A204.1 (cell line): Measurements from ENCODE around the gene ZFAND3.

ENCODE experiments used
- FAIRE-seq: peaks from 2 replicates; lab custom pipeline; 2012; peaks lifted over from hg19 to GRCh38; lab: Jason Lieb, UNC

The ZFAND3 gene

DNA sequence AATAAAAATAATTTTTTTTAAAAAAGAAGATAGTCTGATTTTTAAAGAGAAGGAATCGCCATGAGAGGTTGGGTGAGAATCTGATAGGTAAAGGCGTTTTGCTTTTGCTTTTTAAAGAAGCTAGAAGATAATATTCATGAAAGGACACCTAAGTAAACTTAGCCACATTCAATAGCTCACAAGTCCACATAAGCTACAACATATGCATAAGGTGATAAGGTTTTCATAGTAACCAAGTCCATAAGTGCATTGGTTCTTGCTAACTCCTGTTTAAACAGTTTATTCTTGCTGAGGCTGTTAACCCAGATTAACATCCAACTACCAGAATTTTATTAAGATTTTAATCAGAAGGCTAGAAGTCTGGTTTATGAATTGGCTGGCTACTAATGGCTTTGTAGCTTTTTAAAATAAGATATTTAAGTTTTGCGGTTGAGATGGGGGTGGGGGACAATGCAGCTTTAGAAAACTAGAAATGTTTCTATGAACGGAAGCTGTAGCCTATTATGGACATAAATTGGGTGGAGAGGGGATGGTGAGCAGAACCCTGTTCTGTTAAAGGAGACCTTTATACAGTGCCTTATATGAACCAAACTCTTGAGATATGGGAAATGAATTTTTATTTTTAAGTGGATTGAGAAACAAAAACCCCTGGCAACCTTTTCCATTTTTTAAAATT is 235.1 kb downstream of the ZFAND3 start:
- FAIRE-seq, result no peak

DNA sequence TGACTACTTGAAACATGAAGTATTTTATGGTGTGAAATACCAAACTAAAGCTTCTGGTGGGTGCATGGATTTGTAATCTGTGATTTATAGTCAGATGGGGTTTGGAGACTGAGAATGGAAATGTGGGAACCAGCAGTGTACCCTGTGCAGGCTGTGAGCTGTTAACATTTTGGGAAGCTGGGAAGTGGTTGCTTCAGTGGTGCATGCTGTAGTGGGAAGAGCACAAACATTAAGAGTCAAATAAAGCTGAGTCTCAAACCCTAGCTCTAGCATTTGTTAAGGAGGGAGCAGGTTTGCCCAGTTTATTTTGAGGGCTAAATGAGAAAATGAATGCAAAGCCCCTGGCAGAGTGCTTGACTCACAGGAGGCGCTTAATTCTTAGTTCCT is 235.7 kb downstream of the ZFAND3 start:
- FAIRE-seq, result no peak

DNA sequence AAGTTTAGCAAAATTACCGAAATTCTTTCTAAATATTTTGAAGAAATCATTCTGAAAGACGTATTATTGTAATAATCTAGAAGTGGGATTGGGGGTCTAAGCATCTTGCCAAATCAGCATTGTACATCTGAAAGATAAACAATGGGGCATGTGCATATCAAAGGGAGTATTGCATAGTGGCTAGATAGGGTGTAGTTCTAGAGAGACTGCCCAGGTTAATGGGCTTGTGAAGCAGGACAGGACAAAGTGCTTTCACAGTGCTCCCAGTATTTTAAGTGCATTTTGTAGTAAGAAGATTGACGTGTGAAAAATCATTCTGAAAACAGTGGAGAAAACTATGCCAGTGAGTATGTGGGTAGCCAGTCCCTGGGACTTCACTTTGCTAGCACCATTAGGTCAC is 236.8 kb downstream of the ZFAND3 start:
- FAIRE-seq, result no peak

DNA sequence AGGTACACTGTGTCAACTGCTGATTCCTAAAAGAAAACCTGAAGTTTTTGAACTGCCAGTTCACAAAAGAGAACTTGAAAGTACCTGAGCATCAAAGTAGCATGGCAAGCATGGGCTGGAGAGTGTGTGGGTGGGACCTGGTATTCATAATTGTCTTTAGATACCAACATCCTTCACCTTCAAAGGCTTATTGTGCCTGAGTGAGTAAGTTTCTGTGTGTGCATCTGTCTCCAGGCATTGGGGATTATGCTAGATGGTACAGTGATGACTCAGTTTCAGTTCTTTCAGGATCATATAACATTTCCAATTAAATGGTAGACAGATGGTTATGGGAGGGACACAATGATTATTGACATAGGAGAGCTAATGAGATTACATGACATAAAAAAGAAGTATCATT is 238.5 kb downstream of the ZFAND3 start:
- FAIRE-seq, result no peak

DNA sequence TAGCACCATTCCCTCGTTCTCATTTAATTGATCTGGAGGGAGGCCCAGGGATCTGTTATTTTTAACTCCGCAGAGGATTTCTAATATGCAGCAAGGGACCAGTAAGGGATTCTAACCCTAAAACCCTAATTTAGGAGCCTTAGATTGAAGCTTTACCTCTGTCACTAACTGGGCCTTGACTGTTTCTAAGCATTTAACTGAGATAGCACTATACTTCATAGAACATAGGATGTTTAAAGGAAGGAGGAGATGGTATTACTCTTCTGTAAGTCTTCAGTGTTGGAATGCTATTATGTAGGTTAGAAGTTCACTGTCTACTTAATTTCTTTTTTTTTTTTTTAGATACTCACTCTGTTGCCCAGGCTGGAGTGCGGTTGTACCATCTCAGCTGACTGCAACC is 242.5 kb downstream of the ZFAND3 start:
- FAIRE-seq, result no peak

DNA sequence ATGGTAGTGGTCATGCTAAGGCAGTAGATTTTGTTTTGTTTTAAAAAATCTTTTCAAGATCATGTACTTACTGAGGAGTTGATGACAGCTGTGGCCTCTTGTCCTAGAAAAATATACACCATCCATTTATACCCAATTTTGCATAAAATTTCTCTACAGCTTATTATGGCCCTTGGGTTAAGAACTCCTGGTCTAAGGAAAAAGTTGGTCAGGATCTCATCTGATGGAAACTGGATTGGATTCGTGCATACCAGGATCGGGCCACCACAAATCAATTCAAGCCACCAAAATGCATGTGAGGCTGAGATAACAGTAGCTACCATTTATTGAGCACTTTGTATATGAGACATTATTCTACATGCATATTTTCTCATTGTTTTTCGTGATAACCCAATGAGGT is 244.4 kb downstream of the ZFAND3 start:
- FAIRE-seq, result no peak

DNA sequence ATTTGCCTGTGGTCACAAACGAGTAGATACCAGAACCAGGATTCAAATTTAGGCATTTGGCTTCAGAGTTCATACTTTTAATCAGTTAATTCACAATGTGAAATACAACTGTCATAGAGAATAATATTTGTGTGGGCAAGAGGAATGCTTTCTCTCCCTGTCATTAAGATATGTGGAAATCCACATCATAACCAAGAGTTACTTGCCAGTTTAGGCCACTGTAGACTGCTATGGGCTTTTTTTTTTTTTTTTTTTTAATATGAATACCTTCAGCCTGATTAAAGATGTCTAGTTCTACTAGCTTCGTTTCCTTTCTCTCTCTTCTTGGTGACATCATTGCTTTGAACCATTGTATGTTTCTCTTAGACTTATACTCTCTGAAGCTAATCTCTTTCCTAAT is 244.9 kb downstream of the ZFAND3 start:
- no peak for FAIRE-seq

DNA sequence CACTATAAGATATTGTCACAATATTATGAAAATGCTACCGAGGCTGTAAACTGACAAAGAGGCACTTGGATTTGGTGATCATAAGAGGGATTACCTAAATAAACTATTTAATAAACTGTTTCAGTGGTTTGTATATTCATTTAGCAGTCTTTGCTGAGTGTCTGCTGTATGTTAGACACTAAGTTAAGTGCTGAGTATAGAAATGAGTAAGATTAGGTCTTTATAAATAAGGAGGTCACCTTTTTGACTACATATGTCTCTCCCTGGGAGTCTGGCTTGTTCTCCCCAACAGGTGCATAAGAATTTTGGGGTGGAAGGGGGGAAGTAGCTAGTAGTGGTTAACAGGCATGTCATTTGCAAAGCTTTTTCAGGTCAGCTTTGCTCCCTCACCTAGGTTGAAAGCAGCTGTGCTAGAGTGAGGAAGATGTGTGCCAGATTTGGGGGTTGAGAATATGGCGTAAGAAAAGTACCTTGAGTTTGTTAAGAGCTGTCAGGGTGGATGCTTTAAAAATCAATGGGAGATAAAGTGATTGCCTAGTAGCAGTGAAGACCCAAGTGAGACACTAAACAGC is 246.3 kb downstream of the ZFAND3 start:
- no peak for FAIRE-seq

DNA sequence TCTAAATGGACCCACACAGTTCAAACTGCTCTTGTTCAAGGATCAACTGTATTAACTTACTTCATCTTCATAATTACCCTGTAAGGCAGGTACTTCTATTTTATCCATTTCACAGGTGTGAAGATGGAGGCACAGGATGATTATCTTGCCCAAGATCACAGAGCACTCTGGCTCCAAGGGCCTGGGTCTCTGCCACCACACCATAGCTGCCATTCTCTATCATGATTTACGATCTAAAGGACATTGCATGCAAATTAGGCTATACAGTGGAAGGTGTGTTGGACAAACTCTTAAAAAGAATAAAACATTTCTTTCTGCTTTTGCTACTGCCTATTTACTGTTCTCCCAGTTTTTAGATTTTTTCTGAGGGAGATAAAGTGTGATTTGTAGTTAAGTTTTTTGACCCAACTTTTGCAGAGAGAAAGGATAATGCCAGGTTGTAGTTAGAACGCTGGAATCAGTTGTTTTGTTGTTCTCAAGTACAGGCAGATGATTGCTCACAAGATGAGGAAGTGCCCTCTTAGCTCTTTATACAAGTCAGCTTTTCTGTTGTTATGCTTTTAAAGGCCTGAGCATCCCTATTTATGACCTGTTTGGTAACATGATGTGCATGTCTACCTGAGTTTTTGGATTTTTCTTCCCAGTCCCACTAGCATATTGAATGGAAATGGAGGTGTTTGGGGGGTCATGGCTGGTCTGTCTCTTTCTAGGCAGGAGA is 247.9 kb downstream of the ZFAND3 start:
- FAIRE-seq, result no peak

DNA sequence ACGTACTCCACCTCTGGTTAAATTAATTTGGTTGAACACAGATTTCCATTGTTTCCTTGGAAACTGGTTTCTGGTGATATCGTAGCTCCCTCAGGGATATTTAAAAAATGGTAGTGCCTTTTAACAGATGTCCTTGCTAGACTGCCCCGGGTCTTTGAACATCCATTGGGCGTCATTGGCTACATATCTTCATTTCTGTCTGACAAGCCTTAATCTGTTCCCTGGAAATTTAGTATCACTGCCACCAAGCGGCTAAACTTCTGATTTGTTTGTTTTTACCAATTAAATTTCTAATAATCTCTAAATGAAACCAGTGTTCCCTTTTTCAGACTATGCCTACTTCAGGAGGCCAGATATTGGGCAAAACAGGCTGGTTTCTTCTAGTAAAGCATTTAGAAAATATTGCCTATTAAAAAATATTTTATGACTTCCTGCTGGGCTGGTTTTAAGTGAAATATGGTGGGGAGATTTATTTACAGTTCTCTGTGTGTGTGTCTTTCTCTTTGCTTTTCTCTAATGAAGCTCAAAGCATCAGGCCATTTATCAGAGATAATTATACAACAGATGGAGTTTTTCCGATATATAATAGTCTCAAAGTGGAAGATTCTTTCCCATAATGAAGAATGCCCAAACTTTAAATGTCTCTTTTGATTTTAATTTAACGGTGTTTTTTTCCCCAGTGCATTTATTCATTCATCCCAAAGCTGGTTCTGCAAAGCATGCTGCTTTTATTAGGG is 249.5 kb downstream of the ZFAND3 start:
- no peak for FAIRE-seq

DNA sequence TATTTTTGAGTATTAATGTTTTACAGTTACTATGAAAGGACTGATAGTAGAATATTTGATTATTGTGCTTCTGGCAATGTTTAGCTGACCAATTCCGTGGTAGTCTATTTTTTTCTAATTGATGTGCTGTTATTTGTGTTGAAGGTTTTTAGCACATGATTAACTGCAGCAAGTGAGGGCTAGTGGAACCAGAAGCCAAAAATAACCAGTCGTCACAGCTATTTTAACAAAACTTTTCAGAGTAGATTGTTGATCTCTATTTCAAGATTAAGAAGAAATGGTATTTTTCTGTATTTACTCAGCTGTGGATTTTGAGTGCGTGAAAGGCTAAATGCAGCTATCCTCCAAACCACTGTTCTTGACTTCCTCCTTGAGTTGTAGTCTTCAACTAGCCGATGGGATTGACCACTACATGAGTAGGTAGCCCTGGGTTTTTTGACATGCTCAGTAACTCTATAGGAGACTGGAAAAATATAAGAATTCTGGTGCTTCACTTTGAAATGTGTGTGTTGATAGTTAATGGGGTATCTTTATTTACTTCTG is 258.0 kb downstream of the ZFAND3 start:
- no peak for FAIRE-seq

DNA sequence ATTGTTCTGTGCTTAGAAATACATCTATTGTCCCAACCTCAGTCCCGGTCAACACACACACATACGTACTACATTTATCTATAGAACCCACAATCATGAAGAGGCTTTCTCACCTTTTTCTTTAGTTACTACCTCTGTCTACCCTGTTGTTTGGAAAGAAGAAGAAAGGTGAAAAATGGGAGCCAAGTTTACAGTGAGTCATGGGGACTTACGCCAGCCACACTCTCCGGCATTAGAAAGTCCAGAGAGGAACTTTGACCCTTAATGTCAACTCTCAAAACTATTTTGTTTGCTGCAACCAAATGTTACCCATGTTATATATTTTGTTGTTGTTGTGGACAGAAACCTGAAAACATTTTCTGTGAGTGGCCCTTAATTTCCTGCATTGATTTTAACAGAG is 259.1 kb downstream of the ZFAND3 start:
- FAIRE-seq, result no peak

DNA sequence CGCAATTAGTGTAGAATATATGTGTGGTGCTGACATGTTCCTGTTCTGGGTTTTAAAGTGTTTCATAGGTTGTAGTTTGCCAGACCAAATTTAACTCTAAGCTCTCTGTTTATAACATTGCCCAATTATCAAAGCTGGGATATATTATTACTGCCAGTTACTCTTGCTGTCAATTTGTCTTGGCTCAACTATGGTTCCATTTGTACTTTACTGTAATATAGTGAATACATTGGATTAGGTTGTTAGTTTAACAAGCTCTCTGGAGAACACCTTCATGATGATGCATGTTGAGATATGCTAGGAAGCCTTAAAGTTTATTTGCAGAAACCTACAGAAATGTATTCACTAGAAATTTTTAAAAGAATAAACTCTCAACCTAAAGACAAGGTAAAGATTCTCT is 259.6 kb downstream of the ZFAND3 start:
- FAIRE-seq, result no peak

DNA sequence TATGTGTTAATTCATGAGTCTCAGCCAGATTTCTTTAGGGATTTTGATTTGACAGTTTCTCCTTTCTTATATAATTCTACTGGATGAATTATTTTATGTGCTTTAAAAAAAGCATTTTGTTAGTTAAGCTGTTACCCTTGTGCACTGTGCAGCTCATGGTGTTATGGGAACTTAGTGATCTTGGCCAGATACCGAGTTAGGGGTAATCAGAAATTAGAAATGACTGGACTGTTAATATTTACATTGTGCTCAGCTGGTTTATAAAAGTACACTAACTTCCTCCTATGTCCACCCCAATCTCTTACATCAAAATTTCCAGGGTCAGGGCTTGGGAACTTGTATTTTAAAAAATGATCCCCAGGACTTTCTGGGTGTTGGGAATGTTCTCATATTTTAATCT is 260.0 kb downstream of the ZFAND3 start:
- no peak for FAIRE-seq

DNA sequence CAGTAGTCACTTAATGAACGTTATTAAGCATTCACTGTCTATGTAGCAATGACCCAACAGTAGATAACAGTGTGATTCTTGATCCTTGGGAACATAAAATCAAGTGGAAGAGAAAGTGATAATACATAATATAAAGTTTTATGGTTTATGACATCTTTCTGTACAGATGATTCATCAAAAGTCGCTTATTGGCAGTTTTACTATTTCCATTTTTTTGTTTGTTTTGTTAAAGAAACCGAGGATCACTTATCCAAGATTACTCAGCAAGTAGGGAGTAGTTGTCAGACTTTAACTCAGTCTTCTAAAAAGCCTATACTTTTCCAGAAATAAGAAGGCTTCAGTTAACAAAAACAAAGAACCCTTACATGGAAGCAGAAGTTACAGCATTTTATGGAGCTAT is 260.8 kb downstream of the ZFAND3 start:
- FAIRE-seq, result no peak

DNA sequence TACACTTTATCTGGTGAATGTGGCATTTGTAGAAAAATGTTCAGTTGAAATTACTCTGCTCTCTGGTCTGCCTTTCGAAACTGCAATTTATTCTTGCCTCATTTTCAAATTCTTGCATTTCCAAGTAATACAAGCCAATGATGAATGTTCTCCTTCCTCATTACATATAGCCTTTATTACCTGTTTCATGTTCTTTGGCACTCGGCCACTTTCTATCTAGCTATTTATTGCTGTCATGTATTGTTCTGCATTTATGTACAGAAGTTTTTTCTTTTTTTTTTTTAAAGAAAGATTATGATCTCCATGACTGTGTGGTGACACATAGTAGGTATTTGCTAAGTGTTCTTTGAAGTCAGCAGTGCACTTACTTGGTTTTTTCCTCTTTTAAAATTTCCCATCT is 261.4 kb downstream of the ZFAND3 start:
- no peak for FAIRE-seq

DNA sequence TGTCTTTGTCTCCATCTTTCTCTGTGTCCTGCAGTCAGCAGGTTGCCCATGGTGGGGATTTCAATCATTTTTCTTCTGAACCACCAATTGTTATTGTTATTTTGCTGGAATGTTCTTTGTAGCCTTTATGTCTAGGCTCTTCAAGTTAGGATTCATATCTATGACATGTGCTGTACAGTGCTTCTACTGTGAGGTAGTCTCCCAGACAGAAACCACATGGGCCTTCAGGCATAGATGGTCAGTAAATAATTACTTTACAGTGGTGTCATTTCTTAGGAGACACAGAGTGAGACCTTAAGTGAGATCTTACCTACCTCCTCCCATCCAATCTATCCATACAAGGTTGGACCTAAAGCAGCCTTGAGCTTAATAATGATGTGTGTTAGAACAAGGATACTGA is 265.5 kb downstream of the ZFAND3 start:
- FAIRE-seq, result no peak

DNA sequence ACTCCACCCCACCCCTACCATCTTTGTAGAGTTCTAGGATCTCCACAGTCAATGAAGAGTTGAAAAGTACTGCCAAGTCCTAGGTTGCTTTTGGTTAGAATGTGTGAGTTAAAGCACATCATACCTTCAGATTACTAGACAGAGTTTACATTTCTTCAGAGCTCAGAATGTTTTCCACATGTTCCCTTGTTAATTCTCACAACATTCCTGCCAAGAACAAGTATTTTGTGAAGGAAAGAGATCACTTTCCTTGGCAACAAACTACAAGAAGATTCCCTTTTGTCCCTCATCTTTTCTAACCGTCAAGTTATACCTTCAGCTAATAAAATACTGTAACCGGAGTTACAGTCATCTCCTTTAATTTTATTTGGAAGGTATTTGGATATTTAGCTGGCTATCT is 266.8 kb downstream of the ZFAND3 start:
- FAIRE-seq, result no peak

DNA sequence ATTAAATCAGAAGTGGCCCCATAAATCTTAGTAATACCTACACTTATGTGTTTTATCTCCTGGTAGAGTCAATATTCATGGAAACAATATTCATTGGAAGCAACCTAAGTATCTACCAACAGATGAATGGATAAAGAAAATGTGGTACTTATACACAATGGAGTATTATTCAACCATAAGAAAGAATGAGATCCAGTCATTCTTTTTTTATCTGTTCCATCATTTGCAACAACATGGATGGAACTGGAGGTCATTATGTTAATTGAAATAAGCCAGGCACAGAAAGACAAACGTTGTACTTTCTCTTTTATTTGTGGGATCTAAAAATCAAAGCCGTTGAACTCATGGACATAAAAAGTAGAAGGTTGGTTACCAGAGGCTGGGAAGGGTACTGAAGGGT is 268.5 kb downstream of the ZFAND3 start:
- no peak for FAIRE-seq

DNA sequence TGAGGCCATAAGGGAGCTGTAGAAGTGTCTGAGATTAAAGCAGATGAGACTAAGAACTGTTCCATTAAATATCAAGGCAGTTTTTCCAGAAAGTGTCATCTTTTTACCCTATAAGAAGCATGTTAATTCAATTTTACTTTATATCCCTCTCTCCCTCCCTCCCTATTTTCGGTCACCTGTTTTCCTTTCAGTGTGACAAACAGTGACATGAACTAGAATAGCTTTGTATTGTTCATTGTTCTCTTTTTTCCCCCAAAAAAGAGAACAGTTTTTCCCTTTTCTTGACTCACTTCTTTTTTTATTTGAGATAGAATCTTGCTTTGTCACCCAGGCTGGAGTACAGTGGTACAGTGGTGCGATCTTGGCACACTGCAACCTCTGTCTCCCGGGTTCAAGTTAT is 269.3 kb downstream of the ZFAND3 start:
- no peak for FAIRE-seq

DNA sequence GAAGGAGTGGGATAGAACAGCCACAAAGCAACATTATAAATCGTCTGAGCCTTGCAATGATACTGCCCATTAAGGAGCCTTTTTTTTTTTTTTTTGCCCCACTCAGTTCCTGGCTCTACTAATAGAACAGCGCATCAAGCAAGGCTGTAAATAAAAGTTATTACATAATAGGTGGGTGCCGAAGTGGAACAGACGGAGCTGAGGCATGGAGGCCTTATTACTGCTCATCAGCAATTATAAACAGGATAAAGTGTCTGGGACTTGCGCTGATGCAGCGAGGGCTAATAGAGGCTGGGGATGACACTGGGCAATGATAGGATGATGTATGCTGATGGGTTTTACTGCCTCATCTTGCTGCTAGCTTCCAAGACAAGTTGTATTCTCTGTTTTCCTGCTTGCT is 272.1 kb downstream of the ZFAND3 start:
- FAIRE-seq, result no peak

DNA sequence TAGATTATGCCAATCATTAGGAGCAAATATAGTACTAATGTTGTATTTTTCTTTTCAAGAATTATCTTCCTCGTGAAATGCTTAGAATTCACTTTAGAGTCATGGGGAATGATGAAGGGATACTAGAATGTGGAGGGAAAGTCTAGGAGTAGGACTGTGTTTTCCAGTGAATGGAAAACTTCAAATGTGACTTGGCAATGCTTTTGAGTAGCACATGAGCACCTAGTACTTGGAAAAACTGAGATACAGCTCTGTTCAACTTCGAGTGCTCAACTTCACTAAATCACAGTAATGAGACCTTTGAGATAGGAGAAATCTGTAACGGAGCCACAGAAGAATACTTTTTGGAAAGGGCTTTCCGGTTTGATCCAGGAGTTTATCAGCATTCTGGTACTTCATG is 272.9 kb downstream of the ZFAND3 start:
- no peak for FAIRE-seq

DNA sequence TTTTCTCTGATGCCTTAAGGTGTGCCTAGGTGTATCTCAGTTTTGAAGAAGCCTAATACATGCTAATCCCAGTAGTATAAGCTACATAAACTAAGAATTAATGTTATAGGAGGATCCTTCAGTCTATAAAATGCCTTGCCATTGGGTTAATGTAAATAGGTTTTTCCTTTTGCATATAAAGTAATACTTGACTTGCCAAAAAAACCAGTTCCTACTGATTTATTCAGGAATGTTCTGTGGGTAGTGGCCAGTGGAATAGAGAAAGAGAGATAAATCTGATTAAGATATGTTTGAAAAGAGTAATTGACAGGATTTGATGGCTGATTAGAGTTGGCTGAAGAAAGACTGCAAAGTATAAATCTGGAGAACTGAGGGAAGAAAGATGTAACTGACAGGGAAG is 273.4 kb downstream of the ZFAND3 start:
- no peak for FAIRE-seq
